GM18520 (cell line): ENCODE results near the gene PLEKHJ1.

ENCODE experiments used
- ATAC-seq: cut with Tn5 transposase; IDR thresholded peaks from one replicate; pipeline ENCODE4 v1.9.1; 2021; ENCODE audit not compliant: unreplicated experiment

Gene PLEKHJ1

GRCh38 chr19:2224754-2225349 is 11.3 kb downstream of the PLEKHJ1 start:
- ATAC-seq = no peak

- no peak for ATAC-seq
Observed at GRCh38 chr19:2223959-2224358, 12.2 kb downstream of the PLEKHJ1 start.

GRCh38 chr19:2223391-2223790 is 12.7 kb downstream of the PLEKHJ1 start:
- ATAC-seq = no peak

- ATAC-seq = no peak
Observed at GRCh38 chr19:2221918-2222317, 14.2 kb downstream of the PLEKHJ1 start.

- no peak for ATAC-seq
Observed at GRCh38 chr19:2221250-2221831, 14.8 kb downstream of the PLEKHJ1 start.

- no peak for ATAC-seq
Observed at GRCh38 chr19:2219726-2220125, 16.4 kb downstream of the PLEKHJ1 start.

GRCh38 chr19:2217591-2217990 is 18.5 kb downstream of the PLEKHJ1 start:
- ATAC-seq = no peak

- no peak for ATAC-seq
Observed at GRCh38 chr19:2216361-2217225, 19.5 kb downstream of the PLEKHJ1 start.

GRCh38 chr19:2215281-2215751 is 20.8 kb downstream of the PLEKHJ1 start:
- no peak for ATAC-seq

GRCh38 chr19:2214251-2214650 is 21.9 kb downstream of the PLEKHJ1 start:
- ATAC-seq = no peak

- no peak for ATAC-seq
Observed at GRCh38 chr19:2213799-2214198, 22.3 kb downstream of the PLEKHJ1 start.

GRCh38 chr19:2212861-2213711 is 23.0 kb downstream of the PLEKHJ1 start:
- no peak for ATAC-seq

- no peak for ATAC-seq
Observed at GRCh38 chr19:2210987-2211740, 25.0 kb downstream of the PLEKHJ1 start.

- no peak for ATAC-seq
Observed at GRCh38 chr19:2210206-2210605, 25.9 kb downstream of the PLEKHJ1 start.

- no peak for ATAC-seq
Observed at GRCh38 chr19:2209408-2209807, 26.7 kb downstream of the PLEKHJ1 start.

- no peak for ATAC-seq
Observed at GRCh38 chr19:2208975-2209374, 27.2 kb downstream of the PLEKHJ1 start.

GRCh38 chr19:2207991-2208860 is 27.9 kb downstream of the PLEKHJ1 start:
- no peak for ATAC-seq

GRCh38 chr19:2207008-2207407 is 29.1 kb downstream of the PLEKHJ1 start:
- ATAC-seq = no peak

GRCh38 chr19:2202366-2202765 is 33.8 kb downstream of the PLEKHJ1 start:
- no peak for ATAC-seq
